Neural progenitor cell (in vitro differentiated cells): Measurements from ENCODE around the gene COX19. TPM values are rescaled to one million over a fixed set of nuclear protein-coding genes. Genes with fewer than 3 reads are reported as not detected.

Experiments used
- DNase-seq: peaks from one replicate; pipeline ENCODE4 v3.0.0-alpha.2; 2016; ENCODE audit warnings: low spot score
- H2AFZ ChIP-seq: fragments of 200-600 bp; sonication (generic); replicated peaks from 2 replicates; pipeline ENCODE4 v1.6.1; 2016; ENCODE audit warnings: antibody characterized with exemption
- H3F3A ChIP-seq: fragments of 200-600 bp; sonication (generic); 2 replicates; pipeline ENCODE4 v1.6.1; 2016; ENCODE audit warnings: antibody characterized with exemption, low read depth
- H3K27ac ChIP-seq: fragments of 200-600 bp; sonication (generic); 2 replicates; pipeline ENCODE4 v1.5.1; 2016; ENCODE audit warnings: mild to moderate bottlenecking
- H3K27me3 ChIP-seq: fragments of 200-600 bp; sonication (generic); 2 replicates; pipeline ENCODE4 v1.6.1; 2016; ENCODE audit warnings: mild to moderate bottlenecking, moderate library complexity
- H3K36me3 ChIP-seq: fragments of 200-600 bp; sonication (generic); 2 replicates; pipeline ENCODE4 v1.5.1; 2016
- H3K4me1 ChIP-seq: fragments of 200-600 bp; sonication (generic); 2 replicates; pipeline ENCODE4 v1.6.1; 2016; ENCODE audit warnings: mixed run types
- H3K4me2 ChIP-seq: fragments of 200-600 bp; sonication (generic); 2 replicates; pipeline ENCODE4 v1.6.1; 2016
- H3K4me3 ChIP-seq: fragments of 200-600 bp; sonication (generic); 2 replicates; pipeline ENCODE4 v1.5.1; 2016
- H3K79me2 ChIP-seq: fragments of 200-600 bp; sonication (generic); 2 replicates; pipeline ENCODE4 v1.6.1; 2016; ENCODE audit warnings: low read depth
- H3K9ac ChIP-seq: fragments of 200-600 bp; sonication (generic); 2 replicates; pipeline ENCODE4 v1.6.1; 2016
- H3K9me3 ChIP-seq: fragments of 200-600 bp; sonication (generic); 2 replicates; pipeline ENCODE4 v1.5.1; 2016; ENCODE audit warnings: low read depth
- H4K20me1 ChIP-seq: fragments of 200-600 bp; sonication (generic); 2 replicates; pipeline ENCODE4 v1.6.1; 2016; ENCODE audit warnings: low read depth
- H3K27ac Mint-ChIP-seq: 3 replicates; pipeline ENCODE4 v1.8.0; 2021; ENCODE audit warnings: mixed read lengths
- H3K27me3 Mint-ChIP-seq: 2 replicates; pipeline ENCODE4 v1.8.0; 2022; ENCODE audit warnings: low read depth, mild to moderate bottlenecking, inconsistent platforms, moderate library complexity, mixed read lengths; ENCODE audit not compliant: insufficient read depth
- H3K36me3 Mint-ChIP-seq: 3 replicates; pipeline ENCODE4 v1.8.0; 2021; ENCODE audit warnings: mixed read lengths
- H3K4me1 Mint-ChIP-seq: 3 replicates; pipeline ENCODE4 v1.8.0; 2021; ENCODE audit warnings: mixed read lengths
- H3K4me3 Mint-ChIP-seq: 3 replicates; pipeline ENCODE4 v1.8.0; 2021; ENCODE audit warnings: mild to moderate bottlenecking, moderate library complexity, mixed read lengths
- H3K9me3 Mint-ChIP-seq: 3 replicates; pipeline ENCODE4 v1.8.0; 2020; ENCODE audit warnings: mixed read lengths
- EZH2 ChIP-seq: fragments of 200-600 bp; sonication (generic); IDR thresholded peaks from 2 replicates; pipeline ENCODE4 v1.6.1; 2017; ENCODE audit warnings: antibody characterized with exemption, mild to moderate bottlenecking, moderate library complexity
- EZH2phosphoT487 ChIP-seq: fragments of 200-600 bp; sonication (generic); IDR thresholded peaks from 2 replicates; pipeline ENCODE4 v1.6.1; 2017; ENCODE audit warnings: antibody characterized with exemption
- total RNA-seq: library from RNA; depleted of rRNA; stranded (reverse); fragments of >200 nt; gene quantifications from 2 replicates; pipeline ENCODE4 v1.2.3, GENCODE V29; 2015; ENCODE audit warnings: low replicate concordance
- TF ChIP-seq, protein P1 (sequence below): fragments of 200-600 bp; sonication (generic); IDR thresholded peaks from 2 replicates; pipeline ENCODE4 v1.5.1; 2017; ENCODE audit warnings: antibody characterized with exemption, mild to moderate bottlenecking

Gene COX19
- total RNA-seq, 1 donor from 2014 or later = 15.1 TPM

DNA sequence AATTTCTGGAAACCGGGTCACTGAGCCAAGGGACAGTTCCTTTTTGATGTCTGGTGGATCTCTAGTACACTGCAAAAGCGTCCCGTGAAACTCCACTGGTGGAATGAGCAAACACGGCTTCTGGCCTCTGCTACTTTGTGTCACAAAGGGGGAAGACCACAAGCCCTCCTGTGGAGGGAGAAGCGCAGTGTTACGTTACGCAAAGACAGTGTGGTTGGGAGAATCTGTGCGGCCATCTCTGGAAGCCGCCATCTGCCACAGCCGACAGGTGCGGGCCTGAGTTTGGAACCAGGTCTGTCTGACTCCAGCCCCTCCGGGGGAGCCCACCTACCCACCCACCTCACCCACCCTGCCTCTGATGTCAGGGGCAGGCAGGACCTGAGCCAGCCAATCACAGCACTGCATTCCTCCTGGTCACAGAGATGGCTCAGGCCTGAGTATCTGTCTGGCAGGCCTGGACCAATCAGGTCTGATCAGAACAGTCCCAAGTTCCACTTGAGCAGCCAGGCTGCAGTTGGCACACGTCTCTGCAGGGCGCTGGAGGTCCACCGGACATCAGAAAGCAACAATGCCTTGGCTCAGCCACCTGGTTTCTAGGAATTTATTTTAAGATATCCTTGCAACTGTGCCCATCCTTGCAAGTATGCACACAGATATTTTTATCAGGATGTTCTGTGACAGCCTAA is 4.7 kb upstream of the COX19 start:
- peaks cover 19% of the 10 kb centered on the region for H3K4me1 ChIP-seq
- no peaks in the 10 kb centered on the region for H3K27me3 ChIP-seq
- Mint-ChIP-seq H3K9me3 (no peaks in the 10 kb centered on the region), H3K36me3 (no peaks in the 10 kb centered on the region), H3K27ac (no peak overlapping the region), H3K27me3 (peaks cover 2% of the 10 kb centered on the region), H3K4me3 (no peak overlapping the region), H3K4me1 (peaks cover 19% of the 10 kb centered on the region)
- DNase-seq = peak; percentile 48
- no peak overlapping the region for H3K4me2 ChIP-seq
- H4K20me1 ChIP-seq = no peaks in the 10 kb centered on the region
- TF ChIP-seq EZH2 = no peak
- TF ChIP-seq, protein P1, sequence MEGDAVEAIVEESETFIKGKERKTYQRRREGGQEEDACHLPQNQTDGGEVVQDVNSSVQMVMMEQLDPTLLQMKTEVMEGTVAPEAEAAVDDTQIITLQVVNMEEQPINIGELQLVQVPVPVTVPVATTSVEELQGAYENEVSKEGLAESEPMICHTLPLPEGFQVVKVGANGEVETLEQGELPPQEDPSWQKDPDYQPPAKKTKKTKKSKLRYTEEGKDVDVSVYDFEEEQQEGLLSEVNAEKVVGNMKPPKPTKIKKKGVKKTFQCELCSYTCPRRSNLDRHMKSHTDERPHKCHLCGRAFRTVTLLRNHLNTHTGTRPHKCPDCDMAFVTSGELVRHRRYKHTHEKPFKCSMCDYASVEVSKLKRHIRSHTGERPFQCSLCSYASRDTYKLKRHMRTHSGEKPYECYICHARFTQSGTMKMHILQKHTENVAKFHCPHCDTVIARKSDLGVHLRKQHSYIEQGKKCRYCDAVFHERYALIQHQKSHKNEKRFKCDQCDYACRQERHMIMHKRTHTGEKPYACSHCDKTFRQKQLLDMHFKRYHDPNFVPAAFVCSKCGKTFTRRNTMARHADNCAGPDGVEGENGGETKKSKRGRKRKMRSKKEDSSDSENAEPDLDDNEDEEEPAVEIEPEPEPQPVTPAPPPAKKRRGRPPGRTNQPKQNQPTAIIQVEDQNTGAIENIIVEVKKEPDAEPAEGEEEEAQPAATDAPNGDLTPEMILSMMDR = no peak
- no peak for TF ChIP-seq EZH2phosphoT487
- H3K9me3 ChIP-seq = no peaks in the 10 kb centered on the region
- H3F3A ChIP-seq = peaks cover 6% of the 10 kb centered on the region
- no peaks in the 10 kb centered on the region for H3K36me3 ChIP-seq
- H3K27ac ChIP-seq = no peak overlapping the region
- H3K9ac ChIP-seq = no peak overlapping the region
- peaks cover 2% of the 10 kb centered on the region for H3K79me2 ChIP-seq
- H3K4me3 ChIP-seq = no peak overlapping the region
- peak overlapping the region; percentile 32 for H2AFZ ChIP-seq

GRCh38 chr7:979151-979550 is 3.8 kb upstream of the COX19 start:
- Histone ChIP-seq H3K4me1 (peaks cover 23% of the 10 kb centered on the region), H3K4me3 (no peak overlapping the region), H3K27me3 (no peaks in the 10 kb centered on the region), H3K9me3 (no peaks in the 10 kb centered on the region), H3F3A (peaks cover 6% of the 10 kb centered on the region), H4K20me1 (peaks cover 8% of the 10 kb centered on the region), H3K79me2 (peaks cover 11% of the 10 kb centered on the region), H3K4me2 (no peak overlapping the region), H3K9ac (no peak overlapping the region), H2AFZ (no peak overlapping the region), H3K27ac (no peak overlapping the region), H3K36me3 (no peaks in the 10 kb centered on the region)
- Mint-ChIP-seq H3K4me1 (peaks cover 24% of the 10 kb centered on the region), H3K27ac (no peak overlapping the region), H3K4me3 (no peak overlapping the region), H3K36me3 (no peaks in the 10 kb centered on the region), H3K9me3 (no peaks in the 10 kb centered on the region), H3K27me3 (peaks cover 2% of the 10 kb centered on the region)
- TF ChIP-seq EZH2 = no peak
- TF ChIP-seq, protein P1 = no peak
- DNase-seq = no peak

DNA sequence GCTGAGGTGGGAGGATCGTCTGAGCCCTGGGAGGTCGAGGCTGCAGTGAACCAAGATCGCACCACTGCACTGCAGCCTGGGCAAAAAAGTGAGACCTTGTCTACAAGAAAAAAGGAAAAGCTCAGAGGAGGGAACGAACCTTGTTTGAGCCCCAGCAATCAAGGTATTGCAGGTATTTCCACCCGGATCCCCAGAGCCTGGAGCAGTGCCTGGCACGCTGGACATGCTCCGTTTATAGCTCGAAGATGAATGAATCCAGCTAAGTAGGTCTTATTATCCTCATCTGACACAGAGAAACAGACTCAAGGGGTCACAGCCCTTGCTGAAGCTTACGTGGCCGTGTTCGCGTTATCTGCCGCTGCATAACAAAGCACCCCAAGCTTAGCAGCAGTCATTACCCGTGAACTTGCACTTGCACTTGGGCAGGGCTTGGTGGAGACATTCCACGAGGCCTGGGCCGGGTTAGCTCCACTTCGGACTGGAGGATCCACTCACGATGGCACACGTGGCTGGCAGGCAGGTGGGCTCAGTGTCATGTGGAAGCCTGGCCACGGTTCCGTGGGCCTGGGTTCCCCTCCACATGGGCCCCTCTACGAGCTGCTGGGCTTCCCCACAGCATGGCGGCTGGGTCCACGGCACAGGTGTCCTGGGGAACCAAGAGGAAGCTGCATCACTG is 3.2 kb upstream of the COX19 start:
- Mint-ChIP-seq H3K4me3 (no peak overlapping the region), H3K36me3 (no peaks in the 10 kb centered on the region), H3K9me3 (no peaks in the 10 kb centered on the region), H3K4me1 (peaks cover 25% of the 10 kb centered on the region), H3K27ac (no peak overlapping the region), H3K27me3 (peaks cover 2% of the 10 kb centered on the region)
- Histone ChIP-seq H3K9ac (no peak overlapping the region), H3K9me3 (no peaks in the 10 kb centered on the region), H4K20me1 (peaks cover 14% of the 10 kb centered on the region), H3K27me3 (no peaks in the 10 kb centered on the region), H3K4me3 (no peak overlapping the region), H3F3A (peaks cover 6% of the 10 kb centered on the region), H3K36me3 (no peaks in the 10 kb centered on the region), H3K79me2 (peaks cover 17% of the 10 kb centered on the region), H3K27ac (no peak overlapping the region), H3K4me2 (no peak overlapping the region), H2AFZ (no peak overlapping the region), H3K4me1 (peaks cover 27% of the 10 kb centered on the region)
- TF ChIP-seq EZH2phosphoT487 = no peak
- TF ChIP-seq, protein P1 = no peak
- no peak for TF ChIP-seq EZH2
- DNase-seq = no peak
